22Rv1 (cell line): Measurements from ENCODE around the gene FBXL16.

Experiments
- H3K27ac ChIP-seq: fragments of 450-650 bp; 2 replicates; pipeline ENCODE4 v1.5.1; 2017
- CTCF ChIP-seq: fragments of 450-650 bp; IDR thresholded peaks from 2 replicates; pipeline ENCODE4 v1.5.1; 2017; ENCODE audit warnings: mild to moderate bottlenecking
- ZFX ChIP-seq: fragments of 450-650 bp; IDR thresholded peaks from 2 replicates; pipeline ENCODE4 v1.6.1; 2017; ENCODE audit warnings: antibody characterized with exemption, borderline replicate concordance

FBXL16 gene

DNA sequence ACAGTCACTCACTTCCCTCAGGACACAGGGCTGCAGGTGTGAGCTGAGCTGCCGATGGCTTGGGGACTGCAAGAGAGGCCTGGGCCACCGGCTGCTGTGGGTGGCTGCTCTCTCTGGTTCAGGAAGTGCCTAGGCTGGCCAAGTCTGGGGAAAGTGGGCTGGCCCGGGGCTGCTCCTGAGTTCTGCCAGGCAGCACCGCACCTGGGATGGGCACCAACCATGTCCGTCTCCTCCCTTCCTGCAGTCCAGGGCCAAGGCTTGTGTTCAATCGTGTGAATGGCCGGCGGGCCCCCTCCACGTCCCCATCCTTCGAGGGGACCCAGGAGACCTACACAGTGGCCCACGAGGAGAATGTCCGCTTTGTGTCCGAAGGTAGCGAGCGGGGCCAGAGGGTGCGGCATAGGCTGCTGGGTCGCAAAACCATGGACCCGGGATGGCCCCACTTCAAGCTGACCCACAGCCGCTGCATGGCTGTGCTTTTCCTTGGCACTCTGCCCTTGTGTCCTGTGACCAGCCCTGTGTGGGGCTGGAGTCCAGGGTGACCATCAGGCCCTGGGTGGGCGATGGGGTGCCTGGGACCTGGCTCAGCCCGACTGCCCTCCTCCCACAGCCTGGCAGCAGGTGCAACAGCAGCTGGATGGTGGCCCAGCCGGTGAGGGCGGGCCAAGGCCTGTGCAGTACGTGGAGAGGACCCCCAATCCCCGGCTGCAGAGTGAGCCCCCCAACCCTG lies 58.3 kb downstream of the FBXL16 start:
- TF ChIP-seq CTCF, result no peak
- no peak for TF ChIP-seq ZFX
- peak overlapping the region; percentile 96 for H3K27ac ChIP-seq

GRCh38 chr16:646679-647172 lies 58.9 kb downstream of the FBXL16 start:
- H3K27ac ChIP-seq, result peak overlapping the region; percentile 96
- TF ChIP-seq ZFX (no peak), CTCF (no peak)

DNA sequence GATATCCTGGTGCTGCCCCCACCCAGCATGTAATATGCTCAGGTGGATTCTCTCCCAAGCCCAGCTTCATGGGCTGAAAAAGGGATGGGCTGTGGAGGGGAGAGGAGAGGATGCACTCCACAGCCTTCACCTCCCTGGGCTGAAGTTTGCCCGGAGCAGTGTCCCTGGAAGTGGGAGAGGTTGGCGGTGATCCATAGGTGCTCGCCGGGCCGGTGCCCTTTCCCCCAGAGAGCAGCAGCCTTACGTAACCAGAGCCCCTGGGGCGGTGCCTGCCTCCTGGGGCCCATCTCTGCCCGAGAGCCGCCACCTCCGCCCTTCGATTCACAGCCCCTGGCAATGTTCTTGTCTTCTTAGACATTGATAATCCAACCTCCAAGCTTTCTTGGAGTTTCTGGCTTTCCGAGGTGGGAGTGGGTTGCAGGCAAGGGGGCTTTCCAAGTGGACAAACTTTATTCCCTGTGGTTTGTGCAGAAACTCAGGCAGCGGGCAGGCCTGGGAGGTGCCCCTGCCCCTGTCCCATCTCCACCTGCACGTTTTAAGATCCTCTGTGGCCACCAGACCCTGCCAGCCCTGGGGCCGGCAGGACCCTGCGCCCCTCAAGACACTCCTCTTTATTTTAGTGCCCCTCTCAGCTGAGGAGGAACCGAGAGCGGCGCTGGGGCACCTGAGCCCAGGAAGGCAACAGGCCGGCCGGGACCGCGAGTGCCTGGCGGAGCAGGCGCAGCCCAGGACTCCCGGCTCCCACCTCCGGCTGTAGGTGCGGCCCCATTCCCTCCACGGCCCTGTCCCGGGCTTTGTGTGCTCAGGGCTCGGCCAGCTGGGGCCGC lies 59.5 kb downstream of the FBXL16 start:
- H3K27ac ChIP-seq, result peak overlapping the region; percentile 96
- TF ChIP-seq ZFX (no peak), CTCF (no peak)

GRCh38 chr16:644556-644955 lies 61.0 kb downstream of the FBXL16 start:
- TF ChIP-seq CTCF (no peak), ZFX (no peak)

GRCh38 chr16:643050-643368 lies 62.6 kb downstream of the FBXL16 start:
- H3K27ac ChIP-seq, result peak overlapping the region; percentile 96
- TF ChIP-seq ZFX (no peak), CTCF (no peak)

More at GRCh38 chr16:644556-644955, 61.0 kb downstream of the FBXL16 start:
- peak overlapping the region; percentile 96 for H3K27ac ChIP-seq
